Smooth muscle cell (in vitro differentiated cells): ENCODE results near the gene ATP8B4. TPM values are rescaled to one million over a fixed set of nuclear protein-coding genes. Genes with fewer than 3 reads are reported as not detected.

Experiments used
- DNase-seq: peaks from one replicate; lab custom pipeline; 2025; ENCODE audit not compliant: unreplicated experiment; lab: John Stamatoyannopoulos, UW
- H2AFZ ChIP-seq: fragments of 200-600 bp; sonication (generic); 2 replicates; pipeline ENCODE4 v1.6.0; 2016; ENCODE audit warnings: antibody characterized with exemption, low read depth, mild to moderate bottlenecking
- H3F3A ChIP-seq: fragments of 200-600 bp; sonication (generic); 2 replicates; pipeline ENCODE4 v1.6.0; 2017; ENCODE audit warnings: antibody characterized with exemption, low read depth
- H3K27ac ChIP-seq: fragments of 200-600 bp; sonication (generic); 2 replicates; pipeline ENCODE4 v1.5.1; 2016; ENCODE audit warnings: low read depth, mild to moderate bottlenecking
- H3K27me3 ChIP-seq: fragments of 200-600 bp; sonication (generic); 2 replicates; pipeline ENCODE4 v1.6.1; 2016; ENCODE audit warnings: low read depth, mild to moderate bottlenecking
- H3K36me3 ChIP-seq: fragments of 200-600 bp; sonication (generic); 2 replicates; pipeline ENCODE4 v1.5.1; 2016; ENCODE audit warnings: low read depth
- H3K4me1 ChIP-seq: fragments of 200-600 bp; sonication (generic); 2 replicates; pipeline ENCODE4 v1.5.1; 2016; ENCODE audit warnings: low read depth
- H3K4me2 ChIP-seq: fragments of 200-600 bp; sonication (generic); 2 replicates; pipeline ENCODE4 v1.6.0; 2016; ENCODE audit warnings: mild to moderate bottlenecking
- H3K4me3 ChIP-seq: fragments of 200-600 bp; sonication (generic); 2 replicates; pipeline ENCODE4 v1.5.1; 2016; ENCODE audit warnings: mild to moderate bottlenecking
- H3K79me2 ChIP-seq: fragments of 200-600 bp; sonication (generic); 2 replicates; pipeline ENCODE4 v1.6.0; 2016; ENCODE audit warnings: low read depth, mild to moderate bottlenecking
- H3K9ac ChIP-seq: fragments of 200-600 bp; sonication (generic); 2 replicates; pipeline ENCODE4 v1.6.0; 2016; ENCODE audit warnings: low read depth
- H3K9me3 ChIP-seq: fragments of 200-600 bp; sonication (generic); replicated peaks from 2 replicates; pipeline ENCODE4 v1.5.1; 2016; ENCODE audit warnings: low read depth
- H4K20me1 ChIP-seq: fragments of 200-600 bp; sonication (generic); 2 replicates; pipeline ENCODE4 v1.6.0; 2016; ENCODE audit warnings: low read depth
- WGBS: methylation state at CpG from one replicate; pipeline ENCODE4 v1.1.7; 2016; ENCODE audit warnings: low lambda C conversion rate; 5-methylcytosine and 5-hydroxymethylcytosine counted together
- polyA plus RNA-seq: library from polyadenylated mRNA; unstranded; fragments of >200 nt; fragmentation: Nextera tagmentation; extraction: Ambion mirVana; gene quantifications from 2 replicates; pipeline ENCODE4 v1.2.1, GENCODE V29; 2016
- total RNA-seq: library from RNA; depleted of rRNA; stranded (reverse); fragments of >200 nt; gene quantifications from 2 replicates; pipeline ENCODE4 v1.2.3, GENCODE V29; 2014
- TF ChIP-seq, protein P1 (sequence below): fragments of 200-600 bp; sonication (generic); IDR thresholded peaks from 2 replicates; pipeline ENCODE4 v1.5.1; 2017; ENCODE audit warnings: borderline replicate concordance, mild to moderate bottlenecking, antibody characterized with exemption; ENCODE audit not compliant: insufficient read depth, poor library complexity, severe bottlenecking

The ATP8B4 gene
- total and polyA plus RNA-seq, 2 experiments from 2014 or later = 21.7 to 60.5 TPM

DNA sequence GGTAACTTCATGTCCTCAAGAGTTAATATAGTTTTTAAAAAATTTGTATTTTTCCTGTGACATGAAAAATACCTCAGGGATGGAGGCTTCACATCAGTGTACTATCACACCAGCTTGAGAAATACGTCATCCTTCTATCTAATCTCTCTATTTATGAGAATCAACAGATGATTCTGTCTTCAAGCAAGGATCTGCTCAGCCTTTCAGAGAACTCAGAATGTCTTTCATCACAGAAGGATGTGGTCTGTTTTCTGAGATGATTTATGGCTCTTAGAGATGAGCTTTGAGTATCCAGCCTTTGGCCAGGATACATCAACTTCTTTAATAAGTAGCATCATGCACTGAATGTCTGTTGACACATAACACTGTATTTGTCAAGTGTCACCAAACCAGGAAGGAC is 304.3 kb downstream of the ATP8B4 start:
- no peak overlapping the region for H3K9ac ChIP-seq
- no peaks in the 10 kb centered on the region for H4K20me1 ChIP-seq
- WGBS = 33% methylated on average over 1 of the region's 1 CpG
- no peak for DNase-seq
- H3K27me3 ChIP-seq = no peaks in the 10 kb centered on the region
- H3K9me3 ChIP-seq = no peaks in the 10 kb centered on the region
- H3F3A ChIP-seq = peaks cover 7% of the 10 kb centered on the region
- no peaks in the 10 kb centered on the region for H3K36me3 ChIP-seq
- H3K4me3 ChIP-seq = no peak overlapping the region
- H3K27ac ChIP-seq = no peak overlapping the region
- TF ChIP-seq, protein P1, sequence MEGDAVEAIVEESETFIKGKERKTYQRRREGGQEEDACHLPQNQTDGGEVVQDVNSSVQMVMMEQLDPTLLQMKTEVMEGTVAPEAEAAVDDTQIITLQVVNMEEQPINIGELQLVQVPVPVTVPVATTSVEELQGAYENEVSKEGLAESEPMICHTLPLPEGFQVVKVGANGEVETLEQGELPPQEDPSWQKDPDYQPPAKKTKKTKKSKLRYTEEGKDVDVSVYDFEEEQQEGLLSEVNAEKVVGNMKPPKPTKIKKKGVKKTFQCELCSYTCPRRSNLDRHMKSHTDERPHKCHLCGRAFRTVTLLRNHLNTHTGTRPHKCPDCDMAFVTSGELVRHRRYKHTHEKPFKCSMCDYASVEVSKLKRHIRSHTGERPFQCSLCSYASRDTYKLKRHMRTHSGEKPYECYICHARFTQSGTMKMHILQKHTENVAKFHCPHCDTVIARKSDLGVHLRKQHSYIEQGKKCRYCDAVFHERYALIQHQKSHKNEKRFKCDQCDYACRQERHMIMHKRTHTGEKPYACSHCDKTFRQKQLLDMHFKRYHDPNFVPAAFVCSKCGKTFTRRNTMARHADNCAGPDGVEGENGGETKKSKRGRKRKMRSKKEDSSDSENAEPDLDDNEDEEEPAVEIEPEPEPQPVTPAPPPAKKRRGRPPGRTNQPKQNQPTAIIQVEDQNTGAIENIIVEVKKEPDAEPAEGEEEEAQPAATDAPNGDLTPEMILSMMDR = no peak
- H3K4me2 ChIP-seq = no peak overlapping the region
- no peaks in the 10 kb centered on the region for H3K79me2 ChIP-seq
- no peaks in the 10 kb centered on the region for H3K4me1 ChIP-seq
- no peak overlapping the region for H2AFZ ChIP-seq

DNA sequence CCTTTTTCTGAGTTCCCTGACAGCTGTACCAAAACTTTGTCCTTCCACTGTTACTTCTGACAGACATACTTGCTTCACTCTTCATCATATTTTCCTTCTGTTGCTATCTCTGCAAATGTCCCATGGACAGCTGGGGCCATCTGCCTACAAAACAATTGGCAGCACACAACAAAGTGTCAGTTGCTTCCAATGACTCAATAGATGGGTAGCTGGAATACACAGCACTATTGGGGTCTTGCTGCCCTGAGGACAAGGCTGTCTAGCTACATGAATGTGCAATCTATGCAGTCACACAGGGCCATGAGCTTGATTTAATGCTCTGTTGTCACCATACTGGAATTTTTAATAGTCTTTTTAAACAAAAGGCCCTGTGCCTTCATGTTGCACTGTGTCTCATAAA is 305.4 kb downstream of the ATP8B4 start:
- H3K4me3 ChIP-seq = no peak overlapping the region
- peaks cover 7% of the 10 kb centered on the region for H3F3A ChIP-seq
- H3K4me2 ChIP-seq = no peak overlapping the region
- H4K20me1 ChIP-seq = no peaks in the 10 kb centered on the region
- DNase-seq = no peak
- H2AFZ ChIP-seq = no peak overlapping the region
- no peaks in the 10 kb centered on the region for H3K36me3 ChIP-seq
- H3K27me3 ChIP-seq = no peaks in the 10 kb centered on the region
- no peak overlapping the region for H3K27ac ChIP-seq
- TF ChIP-seq, protein P1 = no peak
- H3K9me3 ChIP-seq = no peaks in the 10 kb centered on the region
- H3K9ac ChIP-seq = no peak overlapping the region
- no peaks in the 10 kb centered on the region for H3K4me1 ChIP-seq
- H3K79me2 ChIP-seq = no peaks in the 10 kb centered on the region

DNA sequence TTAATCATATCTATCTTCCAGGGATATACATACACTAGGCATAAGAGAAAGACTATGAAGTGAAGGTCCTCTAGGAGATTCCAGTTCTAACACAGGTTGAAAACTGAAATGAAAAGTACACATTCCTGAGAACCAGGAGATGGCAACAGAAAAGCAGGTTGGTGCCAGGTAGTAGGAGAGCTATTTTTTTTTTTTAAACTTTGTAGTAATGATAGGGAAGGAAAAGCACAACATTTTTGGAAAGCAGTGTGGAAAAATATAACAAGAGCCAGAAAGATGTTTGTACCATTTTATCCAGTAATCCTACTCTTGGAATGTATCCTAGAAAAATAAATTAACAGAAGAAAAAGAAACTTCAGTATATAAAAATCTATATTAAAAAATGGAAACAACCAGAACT is 308.3 kb downstream of the ATP8B4 start:
- H3K27me3 ChIP-seq = no peaks in the 10 kb centered on the region
- DNase-seq = no peak
- no peak overlapping the region for H3K9ac ChIP-seq
- H2AFZ ChIP-seq = no peak overlapping the region
- peaks cover 7% of the 10 kb centered on the region for H3F3A ChIP-seq
- H3K36me3 ChIP-seq = no peaks in the 10 kb centered on the region
- no peaks in the 10 kb centered on the region for H3K9me3 ChIP-seq
- no peaks in the 10 kb centered on the region for H4K20me1 ChIP-seq
- no peak overlapping the region for H3K4me2 ChIP-seq
- no peak overlapping the region for H3K4me3 ChIP-seq
- no peaks in the 10 kb centered on the region for H3K79me2 ChIP-seq
- no peaks in the 10 kb centered on the region for H3K4me1 ChIP-seq
- TF ChIP-seq, protein P1 = no peak
- H3K27ac ChIP-seq = no peak overlapping the region

DNA sequence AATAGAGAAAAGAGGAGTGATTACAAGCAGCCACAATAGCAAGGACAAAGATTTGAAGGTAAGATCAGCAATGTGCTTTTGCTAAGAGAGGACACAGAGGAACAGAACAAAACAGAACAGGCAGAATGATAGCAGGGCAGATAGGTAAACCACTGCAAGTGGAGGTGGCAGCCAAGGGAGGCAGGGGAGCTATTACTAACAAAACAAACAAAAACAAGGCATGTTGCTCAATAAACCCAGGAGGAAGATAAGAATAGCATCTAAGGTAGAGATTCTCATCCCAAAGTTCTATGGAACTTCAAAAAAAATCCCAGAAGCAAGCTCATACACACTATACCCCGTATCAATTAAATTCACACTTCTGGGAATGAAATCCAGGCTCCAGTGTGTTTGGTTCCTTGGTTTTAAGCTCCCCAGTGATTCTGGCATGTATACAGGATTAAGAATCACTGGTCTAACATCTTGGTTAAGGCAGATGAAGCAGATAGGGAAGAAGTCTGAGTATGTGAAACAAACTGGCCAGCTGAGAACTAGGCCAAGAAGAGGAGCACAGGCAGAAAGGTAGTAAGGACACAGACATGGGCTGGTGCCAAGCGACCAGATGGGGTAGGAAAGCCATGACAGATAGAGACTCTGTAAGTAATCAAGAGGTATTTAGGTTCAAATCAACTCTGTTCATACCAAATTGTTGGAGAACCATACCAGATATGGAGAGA is 309.0 kb downstream of the ATP8B4 start:
- no peaks in the 10 kb centered on the region for H4K20me1 ChIP-seq
- H3K4me1 ChIP-seq = no peaks in the 10 kb centered on the region
- H3K27ac ChIP-seq = no peak overlapping the region
- no peak overlapping the region for H3K4me3 ChIP-seq
- TF ChIP-seq, protein P1 = no peak
- H3K9ac ChIP-seq = no peak overlapping the region
- H3K36me3 ChIP-seq = no peaks in the 10 kb centered on the region
- no peak for DNase-seq
- 91% methylated on average over 2 of the region's 2 CpGs for WGBS
- no peak overlapping the region for H3K4me2 ChIP-seq
- no peak overlapping the region for H2AFZ ChIP-seq
- no peaks in the 10 kb centered on the region for H3K9me3 ChIP-seq
- no peaks in the 10 kb centered on the region for H3K27me3 ChIP-seq
- no peaks in the 10 kb centered on the region for H3K79me2 ChIP-seq
- H3F3A ChIP-seq = peaks cover under 1% of the 10 kb centered on the region
